ENCODE results near the gene DNAJA3.

DNAJA3 gene

DNA sequence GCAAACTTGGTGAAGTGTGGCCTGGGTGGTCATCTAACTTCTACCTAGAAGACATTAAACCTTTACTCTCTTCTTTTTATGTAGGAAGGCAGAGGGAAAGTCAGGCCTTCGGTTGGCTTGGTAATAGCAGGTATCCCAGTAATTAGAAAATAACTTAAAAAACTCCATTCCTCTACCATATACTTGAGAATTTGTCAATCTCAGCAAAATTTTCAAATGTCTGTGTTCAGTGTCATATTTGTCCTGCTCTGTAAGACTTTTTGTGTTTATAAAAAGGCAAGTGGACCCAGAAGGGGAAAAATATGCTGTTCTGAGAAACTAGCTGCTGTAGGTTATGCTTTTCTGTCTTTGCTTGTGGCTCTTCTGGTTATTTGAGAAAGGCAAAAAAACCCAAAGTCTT is 56.3 kb downstream of the DNAJA3 start:
- DNase-seq = no peak

DNA sequence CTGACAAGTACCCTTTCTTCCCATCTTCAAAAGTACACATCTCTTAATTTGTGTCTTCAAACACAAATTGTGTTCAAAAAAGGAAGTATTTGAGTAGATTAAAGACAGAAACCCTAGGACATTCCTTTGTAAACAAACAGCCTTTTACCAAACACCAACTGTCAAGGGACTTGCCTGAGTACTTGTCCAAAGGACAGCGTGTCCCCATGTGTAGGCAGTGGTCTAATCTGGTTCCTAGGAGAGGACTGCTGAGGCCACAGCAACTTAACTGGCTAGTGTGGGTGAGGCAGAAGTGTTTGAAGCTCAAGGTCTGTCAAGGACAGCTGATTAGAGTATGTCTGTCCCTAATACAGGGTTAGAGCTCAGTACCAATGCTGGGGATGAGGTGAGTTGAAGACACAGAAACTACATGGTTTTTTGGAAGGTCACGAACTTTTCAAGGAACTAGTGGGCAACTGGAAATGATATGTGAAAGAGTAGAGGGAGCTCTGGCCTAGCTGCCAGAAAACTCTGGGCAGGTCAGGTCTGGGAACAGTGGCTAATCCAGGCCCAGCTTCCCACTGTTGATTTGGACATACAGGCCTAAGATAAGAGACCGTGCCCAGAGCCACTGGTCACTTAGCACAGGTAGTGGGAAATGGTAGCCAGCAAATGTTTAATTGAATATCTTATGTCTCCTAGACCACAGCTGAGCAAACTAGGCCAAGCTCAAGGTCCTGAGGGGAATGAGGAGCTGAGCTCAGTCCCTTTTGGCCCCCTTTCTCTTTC is 60.6 kb downstream of the DNAJA3 start:
- DNase-seq = no peak

DNA sequence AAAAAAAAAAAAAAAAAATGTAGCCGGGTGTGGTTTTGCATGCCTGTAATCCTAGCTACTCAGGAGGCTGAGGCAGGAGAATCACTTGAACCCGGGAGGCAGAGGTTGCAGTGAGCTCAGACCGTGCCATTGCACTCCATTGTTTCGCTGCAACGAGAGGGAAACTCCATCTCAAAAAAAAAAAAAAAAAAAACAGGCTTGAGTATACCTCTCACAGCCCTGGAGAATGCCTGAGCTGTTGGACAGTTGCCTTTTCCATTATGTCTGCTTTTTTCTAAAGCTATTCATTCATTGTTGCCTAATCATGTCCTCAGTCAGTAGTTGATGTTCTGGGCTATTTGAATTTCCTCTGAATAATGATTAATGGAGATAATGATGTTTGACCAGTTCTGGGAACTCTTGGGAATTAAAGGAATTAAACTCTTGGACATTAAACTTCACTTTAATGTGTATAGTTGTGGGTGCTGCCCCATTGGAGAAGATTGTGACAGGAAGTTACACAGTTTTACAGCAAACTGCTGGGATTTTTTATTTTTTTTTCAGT is 62.4 kb downstream of the DNAJA3 start:
- DNase-seq = no peak

DNA sequence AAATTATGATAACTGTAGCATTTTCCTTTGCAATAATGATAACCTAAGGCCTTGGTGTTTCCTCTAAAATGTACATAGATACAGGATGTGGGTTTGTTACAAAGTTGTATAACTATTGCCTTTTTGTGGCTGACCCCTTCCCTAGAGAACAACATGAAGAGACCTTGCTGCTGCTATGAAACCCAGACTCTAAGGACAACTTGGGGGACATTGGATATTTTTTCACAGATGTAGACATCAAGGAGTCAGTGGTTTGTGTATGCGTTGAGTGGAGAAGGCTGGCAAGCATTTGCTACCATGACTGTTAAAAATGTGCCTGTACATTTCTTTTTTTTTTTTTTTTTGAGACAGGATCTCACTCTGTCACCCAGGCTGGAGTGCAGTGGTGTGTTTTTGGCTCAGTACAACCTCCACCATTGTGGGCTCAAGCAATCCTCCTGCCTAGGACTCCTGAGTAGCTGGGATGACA is 62.9 kb downstream of the DNAJA3 start:
- DNase-seq = no peak

DNA sequence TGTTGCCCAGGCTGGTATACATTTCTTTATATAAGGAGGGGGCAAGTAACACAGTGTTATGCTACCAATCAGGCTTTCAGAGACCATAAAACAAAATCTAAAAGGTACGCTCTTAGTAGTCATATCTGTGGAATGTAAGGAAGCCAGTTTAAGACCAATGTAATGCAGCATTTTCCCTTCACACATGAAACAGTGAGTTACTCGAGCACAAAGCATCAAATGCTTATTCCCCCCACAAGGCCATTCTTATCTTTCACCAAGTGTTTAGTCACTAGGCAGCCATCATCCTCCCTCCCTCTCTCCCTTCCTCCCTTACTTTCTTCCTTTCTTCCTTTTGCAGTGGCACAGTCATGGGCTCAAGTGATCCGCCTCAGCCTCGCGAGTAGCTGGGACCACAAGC is 63.4 kb downstream of the DNAJA3 start:
- DNase-seq = no peak

DNA sequence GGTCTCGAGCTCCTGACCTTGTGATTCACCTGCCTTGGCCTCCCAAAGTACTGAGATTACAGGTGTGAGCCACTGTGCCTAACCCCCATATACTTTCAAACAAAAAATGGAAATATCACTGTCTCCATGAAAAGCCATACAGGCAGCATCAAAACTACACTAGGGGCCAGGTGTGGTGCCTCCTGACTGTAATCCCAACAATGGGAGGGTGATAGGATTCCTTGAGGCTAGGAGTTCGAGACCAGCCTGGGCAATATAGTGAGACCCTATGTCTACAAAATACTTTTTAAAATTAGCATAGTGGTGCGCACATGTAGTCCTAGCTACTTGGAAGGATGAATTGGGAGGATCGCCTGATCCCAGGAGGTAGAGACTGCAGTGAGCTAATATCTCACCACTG is 66.2 kb downstream of the DNAJA3 start:
- DNase-seq = no peak

DNA sequence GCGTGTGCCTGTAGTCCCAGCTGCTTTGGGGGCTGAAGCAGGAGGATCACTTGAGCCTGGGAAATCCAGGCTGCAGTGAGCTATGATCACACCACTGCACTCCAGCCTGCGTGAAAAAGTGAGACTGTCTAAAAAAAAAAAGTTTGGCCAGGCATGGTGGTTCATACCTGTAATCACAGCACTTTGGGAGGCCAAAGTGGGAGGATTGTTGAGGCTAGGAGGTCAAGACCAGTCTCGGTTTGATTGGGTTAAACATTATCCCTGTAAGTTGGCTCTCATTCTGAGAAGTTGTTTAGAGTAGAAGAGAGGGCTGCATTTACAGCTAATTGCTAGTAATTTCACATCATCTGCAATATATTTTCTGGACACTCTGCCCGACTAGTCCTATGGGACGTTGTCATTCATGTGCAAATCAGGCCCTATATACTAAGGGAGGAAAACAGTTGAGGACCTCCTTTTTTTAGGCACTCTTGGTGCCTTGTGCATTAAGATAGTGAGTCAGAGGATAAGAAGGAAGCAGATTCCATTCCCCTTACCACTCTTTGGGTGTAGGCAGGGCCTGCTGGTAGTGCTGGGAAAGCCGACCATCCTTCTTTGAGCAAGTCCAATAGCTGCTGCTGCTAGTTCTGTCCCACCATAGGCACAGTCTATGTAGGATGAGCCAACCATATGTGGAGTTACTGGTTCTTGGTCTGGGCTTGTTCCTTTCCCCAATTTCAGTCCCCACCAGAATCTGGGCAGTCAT is 69.2 kb downstream of the DNAJA3 start:
- DNase-seq = no peak

DNA sequence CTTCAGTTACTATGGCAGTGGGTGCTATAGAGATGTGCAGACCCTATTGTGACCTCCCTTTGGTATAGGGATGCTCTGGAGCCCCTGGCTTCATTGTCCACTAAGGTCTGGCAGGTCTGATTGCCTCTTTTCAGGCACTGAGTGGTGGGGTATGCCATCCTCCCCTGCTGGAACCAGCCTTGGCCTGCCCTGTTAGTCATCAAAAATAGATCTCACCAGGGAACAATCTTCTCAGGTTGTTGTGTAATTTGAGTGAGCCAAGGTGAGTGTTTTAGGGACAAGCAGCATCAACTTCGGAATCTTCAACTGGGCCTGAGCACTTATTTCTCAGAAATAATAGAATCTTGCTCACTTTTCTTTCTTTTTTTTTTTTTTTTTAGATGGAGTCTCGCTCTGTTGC is 70.1 kb downstream of the DNAJA3 start:
- DNase-seq = no peak

DNA sequence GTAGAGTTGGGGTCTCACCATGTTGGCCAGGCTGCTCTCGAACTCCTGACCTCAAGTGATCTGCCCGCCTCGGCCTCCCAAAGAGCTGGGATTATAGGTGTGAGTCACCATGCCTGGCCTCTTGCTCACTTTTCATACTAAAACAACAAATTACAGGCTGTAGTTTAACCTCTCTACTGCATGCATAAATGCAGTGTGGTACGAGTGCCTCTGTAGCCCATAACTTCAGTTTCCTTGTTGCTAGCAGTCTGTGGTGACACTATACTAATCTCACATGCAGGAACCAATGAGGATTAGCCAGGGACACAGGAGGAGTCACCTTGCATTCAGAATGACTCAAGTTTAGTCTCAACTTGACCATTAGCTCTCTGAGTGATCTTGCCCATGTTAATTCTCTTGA is 70.6 kb downstream of the DNAJA3 start:
- DNase-seq = no peak

DNA sequence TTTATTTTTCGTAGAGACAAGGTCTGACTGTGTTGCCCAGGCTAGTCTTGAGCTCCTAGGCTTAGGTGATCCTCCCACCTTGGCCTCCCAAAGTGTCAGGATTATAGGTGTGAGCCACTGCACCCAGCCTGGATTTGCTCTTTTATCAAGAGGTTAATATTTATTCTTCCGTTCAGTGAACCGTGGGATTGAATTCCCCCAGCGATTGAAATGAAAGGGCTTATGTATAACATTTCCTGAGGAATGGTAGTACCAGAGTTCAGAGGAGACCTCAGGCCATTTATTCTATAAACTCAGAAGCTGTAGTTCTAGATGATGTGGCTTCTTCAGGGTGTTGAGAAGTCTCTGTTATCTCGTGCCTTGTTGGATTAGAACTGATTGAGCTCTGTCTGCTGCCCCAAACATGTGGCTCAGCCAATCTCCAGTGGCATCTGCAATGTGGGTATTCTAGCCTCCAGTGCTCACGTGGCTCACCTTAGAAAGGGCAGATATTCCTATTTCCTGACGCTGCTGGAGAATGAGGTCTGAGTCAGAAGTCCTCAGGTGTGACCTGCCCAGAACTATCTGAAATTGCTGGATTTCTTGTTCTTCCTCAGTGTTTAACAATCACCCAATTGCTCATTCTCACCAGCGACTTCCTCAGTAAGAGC is 73.0 kb downstream of the DNAJA3 start:
- no peak for DNase-seq

DNA sequence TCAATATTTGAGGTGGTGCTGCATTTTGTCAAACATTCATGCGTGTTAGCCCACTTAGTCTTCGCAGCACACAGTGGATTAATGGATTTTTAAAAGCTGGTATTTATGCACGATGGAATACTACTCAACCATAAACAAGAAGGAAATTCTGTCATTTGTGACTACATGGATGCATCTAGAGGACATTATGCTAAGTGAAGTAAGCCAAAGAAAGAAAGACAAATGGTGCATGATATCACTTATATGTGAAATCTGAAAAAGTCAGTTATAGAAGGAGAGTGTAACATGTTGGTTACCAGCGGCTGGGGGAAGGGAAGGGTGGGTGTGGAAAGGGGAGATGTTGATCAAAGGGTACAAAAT is 73.5 kb downstream of the DNAJA3 start:
- DNase-seq = no peak

DNA sequence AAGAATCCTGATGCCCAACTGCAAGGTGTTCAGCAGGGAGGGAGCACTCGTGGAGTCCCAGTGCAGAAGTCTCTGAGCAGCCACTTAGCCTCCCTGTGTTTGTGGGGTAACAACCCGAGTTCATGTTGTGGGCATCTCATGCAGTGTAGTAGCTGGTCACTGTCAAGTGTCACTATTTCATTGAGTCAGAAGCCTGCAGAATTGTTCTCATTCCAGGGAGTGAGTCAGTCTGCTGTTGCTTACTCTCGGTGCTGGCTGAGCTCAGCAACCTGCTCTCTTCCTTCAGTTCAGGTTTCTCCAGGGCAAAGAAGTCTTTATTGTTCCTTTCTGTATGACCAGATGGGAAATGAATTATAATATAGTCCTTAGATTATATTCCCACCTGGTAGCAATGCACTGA is 74.6 kb downstream of the DNAJA3 start:
- DNase-seq = no peak

DNA sequence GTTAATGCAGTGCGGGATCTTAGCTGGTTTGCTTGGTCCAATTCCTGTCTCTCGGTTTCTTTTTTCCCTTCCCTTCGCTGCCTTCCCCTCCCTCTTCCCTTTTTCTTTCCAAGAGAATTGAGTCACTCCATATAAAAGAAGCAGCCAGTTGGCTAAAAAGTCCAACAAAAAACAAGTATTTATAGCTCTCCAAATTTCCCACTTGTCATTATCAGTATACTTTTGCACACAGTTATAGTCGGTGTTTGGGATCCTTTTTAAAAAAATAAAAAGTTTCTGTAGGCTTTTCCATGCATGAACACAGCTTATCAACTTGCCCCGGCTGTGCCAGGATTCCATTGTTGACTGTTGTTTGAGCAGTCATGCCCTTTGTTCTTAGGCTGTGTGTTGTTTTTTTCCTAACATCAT is 75.4 kb downstream of the DNAJA3 start:
- no peak for DNase-seq

DNA sequence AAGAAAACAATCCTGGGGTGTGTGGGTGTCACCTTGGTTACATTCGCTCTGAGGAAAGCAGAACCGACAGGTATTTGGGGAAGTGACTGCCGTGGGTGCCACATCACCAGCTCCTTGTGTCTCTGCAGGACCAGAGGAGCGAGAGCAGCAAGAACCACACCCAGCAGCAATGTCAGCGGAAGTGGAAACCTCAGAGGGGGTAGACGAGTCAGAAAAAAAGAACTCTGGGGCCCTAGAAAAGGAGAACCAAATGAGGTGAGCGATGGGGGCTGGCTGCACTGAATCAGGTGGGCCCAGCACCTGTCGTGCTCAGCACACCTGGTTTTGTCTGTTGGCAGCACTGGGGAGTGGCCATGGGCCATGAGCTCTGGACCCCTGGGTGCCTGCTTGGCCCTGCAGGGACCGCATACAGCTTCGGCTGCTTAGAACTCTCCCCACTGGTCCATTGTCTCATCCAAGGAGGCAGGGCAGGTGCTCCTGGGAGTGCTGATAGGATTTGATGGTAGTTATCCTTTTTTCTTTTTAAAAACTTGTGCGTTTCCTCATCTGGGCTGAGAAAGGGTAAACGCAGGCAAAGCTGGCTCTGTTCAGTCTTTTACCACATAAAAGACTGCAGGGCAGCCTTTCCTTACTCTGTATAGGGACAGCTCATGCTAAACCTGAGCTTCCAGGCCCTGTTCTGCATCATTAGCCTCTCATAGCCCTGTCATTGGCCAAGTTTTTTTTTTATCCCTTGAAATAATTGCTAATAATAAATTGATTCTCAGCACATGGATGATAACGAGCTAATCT is 79.9 kb downstream of the DNAJA3 start:
- peak; percentile 73 for DNase-seq

Measured in KG1 (cell line).